Muscle layer of colon (tissue), 2 donors: ENCODE data around the gene EEF1A2.

Source experiments
- H3K27ac ChIP-seq: one replicate; pipeline ENCODE4 v1.7.0; 2013; ENCODE audit warnings: low read depth, mild to moderate bottlenecking, low read length, moderate library complexity
- H3K27me3 ChIP-seq, 2 donors: one replicate each; pipeline ENCODE4 v1.7.0; 2013; ENCODE audit warnings: low read length in 2 of 2, mild to moderate bottlenecking in 2 of 2; ENCODE audit not compliant: insufficient read depth in 2 of 2, control insufficient read depth in 1 of 2
- H3K36me3 ChIP-seq: one replicate; pipeline ENCODE4 v1.7.0; 2013; ENCODE audit warnings: mild to moderate bottlenecking, low read length; ENCODE audit not compliant: insufficient read depth
- H3K4me1 ChIP-seq: one replicate; pipeline ENCODE4 v1.7.0; 2013; ENCODE audit warnings: mild to moderate bottlenecking, low read length; ENCODE audit not compliant: insufficient read depth
- H3K4me3 ChIP-seq, 2 donors: one replicate each; pipeline ENCODE4 v1.7.0; 2013; ENCODE audit warnings: low read length in 2 of 2, low read depth in 1 of 2, mild to moderate bottlenecking in 1 of 2, moderate library complexity in 1 of 2
- H3K9ac ChIP-seq: one replicate; pipeline ENCODE4 v1.7.0; 2013; ENCODE audit warnings: low read length
- H3K9me3 ChIP-seq: one replicate; pipeline ENCODE4 v1.7.0; 2013; ENCODE audit warnings: mild to moderate bottlenecking, low read length
- donor health status: abdominal sarcoma.
- donor health status: Adenocarcinoma of cecum.

Gene EEF1A2

GRCh38 chr20:63477061-63477616, 21.7 kb downstream of the EEF1A2 start:
- H3K9ac ChIP-seq, result no peak overlapping the region
- no peak overlapping the region for H3K4me3 ChIP-seq
- no peak overlapping the region for H3K27ac ChIP-seq
- no peaks in the 10 kb centered on the region for H3K9me3 ChIP-seq
- H3K4me1 ChIP-seq, result no peaks in the 10 kb centered on the region
- H3K27me3 ChIP-seq, result peaks cover 24 to 68% of the 10 kb centered on the region in 2 donors
- no peaks in the 10 kb centered on the region for H3K36me3 ChIP-seq

DNA sequence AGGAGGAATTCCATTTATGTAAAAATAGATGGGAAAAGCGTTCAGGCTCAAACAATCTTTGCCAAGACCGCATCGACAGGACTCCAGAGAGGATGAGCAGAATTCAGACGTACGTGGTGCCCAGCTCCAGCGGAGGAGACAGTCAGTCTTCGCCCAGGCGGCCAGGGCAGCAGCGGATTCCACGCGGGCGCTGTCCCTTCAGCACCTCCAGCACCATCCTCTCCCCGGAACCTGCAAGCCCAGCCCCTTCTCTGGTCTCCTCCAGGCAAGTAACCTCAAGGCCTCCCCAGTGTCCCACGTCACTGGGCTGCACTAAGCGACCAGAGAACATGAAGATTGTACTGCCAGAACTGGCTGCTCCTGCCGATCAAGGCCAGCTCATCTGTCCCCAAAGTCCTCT, 23.7 kb downstream of the EEF1A2 start:
- Histone ChIP-seq H3K9me3 (no peaks in the 10 kb centered on the region), H3K27ac (no peak overlapping the region), H3K36me3 (no peaks in the 10 kb centered on the region), H3K4me3 (no peak overlapping the region), H3K4me1 (no peaks in the 10 kb centered on the region), H3K27me3 (peaks cover 23 to 79% of the 10 kb centered on the region in 2 donors), H3K9ac (no peak overlapping the region)

DNA sequence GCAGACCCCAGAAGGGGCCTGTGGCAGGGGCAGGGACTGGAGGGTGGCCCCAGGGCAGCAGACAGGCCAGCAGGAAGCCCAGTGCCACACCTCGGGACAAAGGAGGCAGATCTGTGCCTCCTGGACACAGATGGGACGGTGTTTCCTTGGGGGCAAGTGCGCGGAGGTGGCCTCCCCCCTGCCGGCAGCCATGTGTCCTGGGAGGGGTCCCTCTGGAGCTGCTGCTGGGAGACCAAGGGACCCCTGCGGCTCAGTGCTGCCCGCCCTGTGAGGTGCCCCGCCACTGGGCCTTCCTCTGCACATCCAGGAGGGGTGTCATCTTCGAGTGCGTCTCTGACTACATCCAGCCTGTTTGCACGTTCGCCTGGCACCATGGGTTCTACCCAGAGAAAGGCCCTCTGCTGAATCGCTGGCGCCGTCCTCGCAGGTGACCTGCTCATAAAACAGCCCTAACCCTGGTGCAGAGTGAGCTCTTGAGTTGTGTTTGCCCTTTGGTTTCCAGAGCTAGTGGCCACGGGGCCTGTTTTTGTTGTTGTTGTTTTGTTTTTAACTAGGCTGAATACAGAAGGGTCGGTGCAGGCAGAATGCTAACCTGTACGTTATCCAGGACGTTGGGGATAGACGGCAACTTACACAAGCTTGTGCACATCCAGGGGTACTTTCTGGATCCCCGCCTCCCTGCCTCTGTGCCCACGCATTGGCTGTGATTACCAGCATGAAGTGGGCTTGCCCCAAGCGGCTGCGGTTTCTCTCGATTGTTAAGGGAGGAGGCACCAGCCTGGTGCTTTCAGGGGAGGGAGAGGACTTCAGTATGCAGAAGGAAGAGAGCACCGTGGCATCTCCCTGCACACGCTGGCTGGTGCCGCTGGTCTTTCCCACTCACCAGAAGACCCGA, 25.1 kb downstream of the EEF1A2 start:
- Histone ChIP-seq H3K9me3 (no peaks in the 10 kb centered on the region), H3K36me3 (no peaks in the 10 kb centered on the region), H3K9ac (no peak overlapping the region), H3K4me1 (no peaks in the 10 kb centered on the region), H3K27ac (no peak overlapping the region), H3K4me3 (no peak overlapping the region), H3K27me3 (peaks cover 14 to 79% of the 10 kb centered on the region in 2 donors)

GRCh38 chr20:63472862-63473390, 26.0 kb downstream of the EEF1A2 start:
- H3K36me3 ChIP-seq, result no peaks in the 10 kb centered on the region
- H3K27ac ChIP-seq, result no peak overlapping the region
- no peaks in the 10 kb centered on the region for H3K4me1 ChIP-seq
- H3K9me3 ChIP-seq, result no peaks in the 10 kb centered on the region
- peaks cover 14 to 80% of the 10 kb centered on the region in 2 donors for H3K27me3 ChIP-seq
- no peak overlapping the region for H3K9ac ChIP-seq
- H3K4me3 ChIP-seq, result no peak overlapping the region

- Histone ChIP-seq H3K4me1 (no peaks in the 10 kb centered on the region), H3K9ac (no peak within 1 kb of the TSS), H3K36me3 (no peaks in the 10 kb centered on the region), H3K4me3 (peak within 1 kb of the TSS in 1 of 2 donors; percentile 27), H3K27ac (no peak within 1 kb of the TSS), H3K27me3 (peaks cover 14 to 73% of the 10 kb centered on the region in 2 donors), H3K9me3 (no peaks in the 10 kb centered on the region)
Observed at GRCh38 chr20:63471981-63472831, 26.7 kb downstream of the EEF1A2 start, which contains the start of gene KCNQ2. KCNQ2 (minus strand) TSS chr20:63472655; CDS start chr20:63472463, 192 bp downstream.

- Histone ChIP-seq H3K27me3 (peaks cover 14 to 68% of the 10 kb centered on the region in 2 donors), H3K36me3 (no peaks in the 10 kb centered on the region), H3K27ac (no peak overlapping the region), H3K4me1 (no peaks in the 10 kb centered on the region), H3K9me3 (no peaks in the 10 kb centered on the region), H3K9ac (no peak overlapping the region), H3K4me3 (no peak overlapping the region)
Observed at GRCh38 chr20:63471717-63471980, 27.2 kb downstream of the EEF1A2 start.

DNA sequence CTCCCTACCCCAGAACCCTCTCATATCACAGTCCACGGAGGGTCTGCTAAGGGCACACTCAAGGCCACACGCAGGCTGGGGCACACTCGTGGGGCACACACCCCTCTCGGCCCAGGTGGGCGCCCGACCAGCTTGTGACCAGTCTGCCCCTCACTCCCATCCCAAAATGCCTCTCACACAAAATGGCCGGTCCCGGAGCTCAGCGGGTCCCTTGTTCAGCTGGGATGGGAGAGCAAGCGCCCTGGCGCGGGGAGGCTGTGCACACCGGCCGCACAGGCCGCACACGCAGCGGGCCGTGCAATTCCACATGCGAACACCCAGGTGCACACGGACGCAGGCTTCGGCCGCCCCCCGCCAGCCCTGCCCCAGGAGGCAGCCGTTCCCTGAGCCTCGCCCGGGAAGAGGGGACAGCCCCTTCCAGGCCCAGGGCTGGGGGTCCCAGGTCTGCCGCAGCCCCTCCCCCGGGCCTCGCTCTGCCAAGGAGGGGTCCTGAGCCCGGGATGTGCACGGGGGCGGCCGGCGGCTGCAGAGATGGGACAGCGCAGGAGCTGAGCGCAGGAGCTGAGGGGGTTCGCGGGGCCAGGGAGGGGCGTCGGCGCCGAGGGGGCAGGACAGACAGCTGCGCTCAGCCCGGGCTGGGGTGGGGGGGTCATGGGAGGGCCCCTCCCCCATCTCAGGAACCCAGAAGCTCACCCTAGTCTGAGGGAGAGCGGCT, 27.7 kb downstream of the EEF1A2 start:
- Histone ChIP-seq H3K4me3 (no peak overlapping the region), H3K9ac (no peak overlapping the region), H3K27me3 (peaks cover 14 to 68% of the 10 kb centered on the region in 2 donors)

GRCh38 chr20:63470410-63470809, 28.5 kb downstream of the EEF1A2 start:
- H3K36me3 ChIP-seq, result no peaks in the 10 kb centered on the region
- H3K9me3 ChIP-seq, result no peaks in the 10 kb centered on the region
- H3K27ac ChIP-seq, result no peak overlapping the region
- no peaks in the 10 kb centered on the region for H3K4me1 ChIP-seq
- peaks cover 14 to 61% of the 10 kb centered on the region in 2 donors for H3K27me3 ChIP-seq
- no peak overlapping the region for H3K9ac ChIP-seq
- no peak overlapping the region for H3K4me3 ChIP-seq

More for the DNA sequence above, 27.7 kb downstream of the EEF1A2 start:
- H3K9me3 ChIP-seq, result no peaks in the 10 kb centered on the region
- H3K27ac ChIP-seq, result no peak overlapping the region
- no peaks in the 10 kb centered on the region for H3K4me1 ChIP-seq
- no peaks in the 10 kb centered on the region for H3K36me3 ChIP-seq

- Histone ChIP-seq H3K4me1 (no peaks in the 10 kb centered on the region), H3K27me3 (peaks cover 10 to 60% of the 10 kb centered on the region in 2 donors), H3K9me3 (no peaks in the 10 kb centered on the region), H3K27ac (no peak overlapping the region), H3K36me3 (no peaks in the 10 kb centered on the region), H3K4me3 (no peak overlapping the region), H3K9ac (no peak overlapping the region)
Observed at GRCh38 chr20:63469713-63470101, 29.2 kb downstream of the EEF1A2 start.

DNA sequence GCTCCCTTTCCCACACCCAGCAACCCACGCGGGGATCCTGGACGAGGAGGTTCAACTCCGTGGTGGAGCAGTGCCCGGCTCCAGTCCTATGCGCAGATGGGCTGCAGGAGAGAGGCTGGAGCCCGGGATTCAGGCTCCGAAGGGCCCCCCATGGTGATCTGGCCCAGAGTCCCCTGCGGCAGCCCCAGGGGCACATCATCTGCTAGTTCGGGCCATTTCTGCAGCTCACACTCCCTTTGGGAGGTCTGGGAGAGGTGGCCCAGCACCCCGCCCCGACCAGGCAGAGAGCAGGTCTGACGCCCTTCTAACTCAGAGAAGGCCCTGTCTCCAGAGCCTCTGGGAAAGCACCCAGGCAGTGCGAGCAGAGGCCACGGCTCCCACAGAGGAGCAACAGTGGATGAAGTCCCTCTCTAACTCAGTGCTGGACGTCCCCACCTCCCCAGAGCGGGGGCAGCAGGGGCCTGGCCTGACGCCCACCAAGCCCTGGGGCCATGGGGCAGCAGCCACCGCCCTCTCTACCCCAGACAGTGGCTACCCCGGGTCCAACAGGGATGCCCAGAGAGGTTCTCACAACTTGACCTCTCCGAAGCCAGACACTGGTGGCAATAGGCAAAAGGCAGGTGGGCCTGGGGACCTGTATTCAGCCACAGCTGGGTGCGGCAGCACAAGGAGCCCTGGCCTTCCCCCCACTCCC, 29.7 kb downstream of the EEF1A2 start:
- Histone ChIP-seq H3K27me3 (peaks cover 8 to 56% of the 10 kb centered on the region in 2 donors), H3K4me1 (no peaks in the 10 kb centered on the region), H3K4me3 (no peak overlapping the region), H3K36me3 (no peaks in the 10 kb centered on the region), H3K27ac (no peak overlapping the region), H3K9me3 (no peaks in the 10 kb centered on the region), H3K9ac (no peak overlapping the region)
